GM21423 (cell line): ENCODE data around the gene KLHL1.
A peak's percentile ranks its signal among the peaks of the same experiment; 100 is the strongest.

Source experiments
- ATAC-seq: cut with Tn5 transposase; IDR thresholded peaks from one replicate; pipeline ENCODE4 v1.9.1; 2021; ENCODE audit warnings: mild to moderate bottlenecking, moderate library complexity; ENCODE audit not compliant: unreplicated experiment

The KLHL1 gene

GRCh38 chr13:69879936-69880335 lies 228.3 kb downstream of the KLHL1 start:
- ATAC-seq = no peak

- ATAC-seq = no peak
These were observed 235.8 kb downstream of the KLHL1 start for GRCh38 chr13:69872321-69873047.

DNA sequence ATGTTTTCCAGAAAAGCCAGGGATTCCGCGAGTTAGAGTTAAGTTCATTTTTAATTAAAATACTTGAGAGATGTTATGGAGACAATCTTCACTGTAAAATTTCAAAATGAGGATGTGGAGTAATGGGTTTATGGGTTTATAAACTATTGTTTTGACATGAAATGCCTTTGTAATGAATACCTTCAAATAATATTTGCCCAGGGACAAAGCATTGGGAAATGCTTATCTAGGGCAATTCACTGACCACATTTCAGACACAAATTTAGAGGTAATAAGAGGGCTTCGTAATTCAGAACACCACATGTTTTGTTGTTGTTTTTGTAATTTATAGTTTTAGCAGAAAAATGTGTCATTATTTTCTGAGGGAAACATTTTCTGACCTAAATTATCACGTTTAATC lies 241.7 kb downstream of the KLHL1 start:
- no peak for ATAC-seq

DNA sequence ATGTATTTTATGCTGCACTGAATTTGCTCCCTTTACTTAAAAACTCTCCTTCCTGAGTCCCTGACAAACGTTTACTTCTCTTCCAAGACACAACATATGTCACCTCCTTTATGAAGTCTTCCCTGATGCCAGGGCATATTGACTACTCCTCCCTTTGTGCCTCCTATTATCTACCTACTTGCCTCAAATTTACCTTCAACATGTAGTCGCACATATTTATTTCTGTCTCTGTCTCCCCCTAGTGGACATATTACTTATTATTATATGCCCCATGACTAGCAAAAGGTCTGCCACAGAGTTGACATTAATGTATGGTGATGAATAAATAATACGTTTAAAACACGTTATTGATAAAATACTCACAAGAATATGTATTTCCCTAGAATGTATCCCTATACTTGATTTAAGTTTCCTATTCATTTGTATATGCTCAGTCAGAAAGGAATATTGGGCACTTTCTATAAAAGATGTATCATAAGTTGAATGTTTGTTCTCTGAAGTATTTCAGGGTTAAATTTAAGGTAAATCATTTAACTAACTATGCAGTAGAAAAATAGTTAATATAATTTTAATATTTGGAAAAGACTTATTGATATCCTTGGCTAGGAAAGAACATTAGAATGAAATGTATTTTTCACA lies 250.9 kb downstream of the KLHL1 start:
- peak; percentile 89 for ATAC-seq

DNA sequence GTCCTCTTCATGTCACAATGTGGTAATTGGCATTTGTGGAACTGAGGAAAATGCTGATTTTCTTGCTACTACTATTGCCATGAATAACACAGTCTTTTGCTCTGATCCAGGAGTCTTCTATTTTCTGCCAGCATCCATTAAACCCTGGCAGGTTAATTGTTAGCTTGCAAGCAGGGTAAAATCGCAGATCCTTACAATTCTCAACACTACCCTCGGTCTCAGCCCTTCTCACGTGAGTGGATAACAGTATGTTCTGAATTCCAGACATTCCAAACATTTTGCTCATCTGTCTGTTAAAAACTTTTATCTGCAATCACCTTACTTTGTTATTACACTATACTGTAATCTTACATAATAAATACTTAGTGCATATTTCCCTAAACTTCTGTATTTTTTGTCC lies 251.9 kb downstream of the KLHL1 start:
- ATAC-seq = no peak

- ATAC-seq = no peak
These were observed 279.7 kb downstream of the KLHL1 start for GRCh38 chr13:69828527-69828926.

GRCh38 chr13:69820180-69820579 lies 288.1 kb downstream of the KLHL1 start:
- no peak for ATAC-seq

GRCh38 chr13:69817333-69817869 lies 290.9 kb downstream of the KLHL1 start:
- no peak for ATAC-seq

DNA sequence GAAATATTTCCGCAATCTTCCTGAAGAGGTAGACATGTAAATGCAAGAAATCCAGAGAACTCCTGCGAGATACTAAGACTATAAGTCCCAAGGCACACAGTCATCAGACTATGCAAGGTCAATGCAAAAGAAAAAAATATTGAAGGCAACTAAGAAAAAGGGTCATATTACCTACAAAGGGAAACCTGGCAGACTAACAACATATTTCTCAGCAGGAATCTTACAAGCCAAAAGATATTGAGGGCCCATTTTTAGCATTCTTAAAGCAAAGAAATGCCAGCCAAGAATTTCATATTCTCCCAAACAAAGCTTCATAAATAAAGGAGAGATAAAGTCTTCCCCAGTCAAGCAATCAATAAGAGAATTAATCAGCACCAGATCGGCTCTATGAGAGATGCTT lies 299.1 kb downstream of the KLHL1 start:
- ATAC-seq = no peak

DNA sequence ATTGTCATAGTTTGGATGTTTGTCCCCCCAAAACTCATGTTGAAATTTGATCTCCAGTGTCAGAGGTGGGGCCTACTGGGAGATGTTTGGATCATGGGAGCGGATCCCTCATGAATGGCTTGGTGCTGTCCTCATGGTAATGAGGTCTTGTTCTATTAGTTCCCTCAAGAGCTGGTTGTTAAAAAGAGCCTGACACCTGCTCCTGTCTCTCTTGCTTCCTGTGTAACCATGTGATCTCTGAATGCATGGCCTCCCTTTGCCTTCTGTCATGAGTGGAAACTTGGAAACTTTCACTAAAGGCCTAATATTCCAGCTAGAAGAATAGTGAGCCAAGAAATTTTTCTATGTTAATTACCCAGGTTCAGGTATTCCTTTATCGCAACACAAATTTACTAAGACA lies 312.0 kb downstream of the KLHL1 start:
- no peak for ATAC-seq

- ATAC-seq = no peak
These were observed 314.3 kb downstream of the KLHL1 start for GRCh38 chr13:69793783-69794453.

DNA sequence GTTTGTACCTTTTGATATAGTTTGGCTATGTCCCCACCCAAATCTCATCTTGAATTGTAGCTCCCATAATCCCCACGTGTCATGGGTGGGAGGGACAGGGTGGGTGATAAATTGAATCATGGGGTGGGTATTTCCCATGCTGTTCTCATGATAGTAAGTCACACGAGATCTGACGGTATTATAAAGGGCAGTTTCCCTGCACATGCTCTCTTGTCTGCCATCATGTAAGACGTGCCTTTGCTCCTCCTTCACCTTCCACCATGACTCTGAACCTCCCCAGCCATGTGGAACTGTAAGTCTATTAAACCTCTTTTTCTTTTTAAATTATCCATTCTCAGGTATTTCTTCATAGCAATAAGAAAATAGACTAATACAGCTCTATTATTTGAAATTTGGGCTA lies 331.3 kb downstream of the KLHL1 start:
- no peak for ATAC-seq

DNA sequence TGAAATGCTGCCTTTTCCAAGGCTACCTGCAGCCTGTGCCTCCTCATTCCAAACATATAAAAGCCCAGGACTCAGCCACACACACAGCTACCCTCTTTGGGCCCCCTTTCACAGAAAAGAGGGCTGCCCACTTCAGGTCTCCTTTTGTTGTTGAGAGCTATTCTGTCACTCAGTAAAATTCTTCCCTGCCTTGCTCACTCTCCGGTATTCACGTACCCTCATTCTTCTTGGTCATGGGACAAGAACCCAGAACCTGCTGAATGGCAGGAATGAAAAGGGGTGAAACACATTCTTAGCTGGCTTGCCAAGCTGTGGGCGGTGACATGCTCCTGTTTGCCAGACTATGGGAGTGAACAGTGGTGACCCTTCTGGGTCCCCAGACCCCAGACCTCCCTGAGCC lies 338.6 kb downstream of the KLHL1 start:
- no peak for ATAC-seq

DNA sequence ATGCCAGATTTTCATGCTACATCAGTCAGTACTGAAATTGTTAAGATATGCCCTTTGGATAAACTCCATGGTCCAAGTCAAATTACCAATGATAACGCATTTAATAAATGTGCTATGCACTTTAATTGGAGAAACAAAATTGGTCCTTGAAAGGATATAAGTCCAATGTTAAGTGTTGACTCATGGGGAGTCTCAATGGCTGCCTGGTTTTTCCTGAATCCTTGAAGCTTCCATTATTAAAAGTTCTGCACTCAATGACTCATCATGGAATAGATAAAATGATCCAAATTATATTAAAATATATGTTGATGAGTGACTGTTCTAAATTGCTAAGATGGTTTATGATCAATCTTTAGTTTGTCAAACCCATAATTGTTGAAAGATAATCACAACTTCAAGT lies 346.7 kb downstream of the KLHL1 start:
- ATAC-seq = no peak

GRCh38 chr13:69755101-69755500 lies 353.2 kb downstream of the KLHL1 start:
- no peak for ATAC-seq

DNA sequence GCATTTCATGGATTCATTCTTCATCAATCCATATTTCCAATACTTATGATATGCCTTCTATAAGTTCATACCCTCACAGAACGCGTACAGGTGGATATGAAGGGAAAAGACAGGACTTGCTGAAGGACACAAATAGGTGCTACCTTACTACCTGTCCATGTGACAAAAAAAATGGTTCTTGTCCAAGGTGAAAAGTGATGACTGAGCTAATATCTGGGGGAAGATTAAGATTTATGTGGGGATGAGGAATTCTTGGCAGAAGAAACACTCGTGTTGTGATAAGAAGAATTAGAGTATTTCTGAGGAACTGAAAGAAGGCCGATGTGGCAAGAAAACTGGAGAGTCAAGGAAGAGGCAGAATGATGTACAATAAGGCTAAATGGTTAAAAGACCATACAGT lies 357.0 kb downstream of the KLHL1 start:
- ATAC-seq = no peak

DNA sequence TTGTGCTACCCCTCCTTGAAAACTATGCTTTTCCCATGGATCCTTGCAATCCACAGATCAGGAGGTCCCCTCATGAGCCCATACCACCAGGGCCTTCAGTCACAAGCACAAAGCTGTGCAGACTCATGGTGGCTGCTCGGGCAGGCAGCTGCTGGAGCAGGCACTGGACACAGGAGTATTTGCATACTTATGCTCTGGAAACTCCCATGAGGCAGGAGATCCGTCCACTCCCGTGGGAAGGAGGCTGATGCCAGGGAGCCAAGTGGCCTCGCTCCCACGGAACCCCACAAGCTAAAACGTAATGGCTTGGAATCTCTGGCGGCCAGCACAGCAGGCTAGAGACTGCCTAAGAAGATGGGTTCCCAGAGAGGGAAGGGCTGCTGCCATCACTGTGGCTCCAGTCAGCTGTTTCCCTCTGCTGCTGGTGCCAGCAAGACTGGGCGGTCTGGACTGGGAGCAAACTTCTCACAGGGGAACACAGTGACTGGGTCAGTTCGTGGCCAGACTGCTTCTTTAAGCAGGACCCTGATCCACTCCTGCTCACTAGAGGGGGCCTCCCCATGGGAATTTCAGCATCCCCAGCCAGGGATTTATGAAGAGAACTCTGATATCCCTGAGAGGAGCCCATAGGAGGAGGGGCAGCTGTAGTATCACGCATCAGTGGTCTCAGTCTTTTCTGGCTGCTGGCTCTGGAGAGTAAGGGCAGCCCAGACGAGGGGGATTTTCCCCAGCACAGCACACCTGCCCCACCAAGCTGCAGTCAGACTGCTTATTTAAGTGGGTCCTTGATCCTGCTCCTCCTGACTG lies 370.9 kb downstream of the KLHL1 start:
- no peak for ATAC-seq

GRCh38 chr13:69721631-69722030 lies 386.6 kb downstream of the KLHL1 start:
- ATAC-seq = no peak

GRCh38 chr13:69720278-69720983 lies 387.8 kb downstream of the KLHL1 start:
- ATAC-seq = no peak

GRCh38 chr13:69706807-69707206 lies 401.4 kb downstream of the KLHL1 start:
- no peak for ATAC-seq
